Stimulated activated CD8-positive, alpha-beta memory T cell treated with anti-CD3 and anti-CD28 coated beads, Interleukin-4, amount 100 ng/mL, for 48 hours (primary cell): ENCODE results near the gene STIM1.
A peak's percentile ranks its signal among the peaks of the same experiment; 100 is the strongest.

Experiments used
- DNase-seq: peaks from one replicate; pipeline ENCODE4 v3.0.0-alpha.2; 2020

Gene STIM1

GRCh38 chr11:3856856-3857553 is 1.5 kb downstream of the STIM1 start:
- DNase-seq = no peak

- no peak for DNase-seq
Measured at GRCh38 chr11:3857628-3858027, 2.2 kb downstream of the STIM1 start.

GRCh38 chr11:3859373-3859881 is 4.0 kb downstream of the STIM1 start:
- no peak for DNase-seq

- peak; percentile 58 for DNase-seq
Measured at GRCh38 chr11:3860375-3860774, 4.9 kb downstream of the STIM1 start.

- DNase-seq = peak; percentile 51
Measured at GRCh38 chr11:3860898-3861393, 5.5 kb downstream of the STIM1 start.

GRCh38 chr11:3861683-3862082 is 6.2 kb downstream of the STIM1 start:
- no peak for DNase-seq

- DNase-seq = no peak
Measured at GRCh38 chr11:3865388-3866193, 10.1 kb downstream of the STIM1 start.

GRCh38 chr11:3866206-3866605 is 10.7 kb downstream of the STIM1 start:
- DNase-seq = no peak

- DNase-seq = no peak
Measured at GRCh38 chr11:3866836-3867208, 11.4 kb downstream of the STIM1 start.

- DNase-seq = no peak
Measured at GRCh38 chr11:3867209-3868091, 12.0 kb downstream of the STIM1 start.

- no peak for DNase-seq
Measured at GRCh38 chr11:3873712-3874349, 18.4 kb downstream of the STIM1 start.

- no peak for DNase-seq
Measured at GRCh38 chr11:3876613-3877012, 21.1 kb downstream of the STIM1 start.

- no peak for DNase-seq
Measured at GRCh38 chr11:3877364-3878257, 22.1 kb downstream of the STIM1 start.

- DNase-seq = no peak
Measured at GRCh38 chr11:3878258-3878584, 22.8 kb downstream of the STIM1 start.

GRCh38 chr11:3879216-3879966 is 23.9 kb downstream of the STIM1 start:
- no peak for DNase-seq

GRCh38 chr11:3879967-3880542 is 24.6 kb downstream of the STIM1 start:
- no peak for DNase-seq

GRCh38 chr11:3880724-3881123 is 25.3 kb downstream of the STIM1 start:
- DNase-seq = no peak

GRCh38 chr11:3882655-3883054 is 27.2 kb downstream of the STIM1 start:
- no peak for DNase-seq

GRCh38 chr11:3885855-3886254 is 30.4 kb downstream of the STIM1 start:
- DNase-seq = no peak

GRCh38 chr11:3886985-3887384 is 31.5 kb downstream of the STIM1 start:
- DNase-seq = no peak
